Measurements from ENCODE around the gene TBX5.

GRCh38 chr12:114404083-114404925, 1.6 kb downstream of the TBX5 start:
- TF ChIP-seq POLR2A (IDR thresholded peaks at IDR 0.05) (no peak), EP300 (IDR thresholded peaks at IDR 0.05) (no peak), CTCF (IDR thresholded peaks at IDR 0.05) (no peak), POLR2AphosphoS5 (IDR thresholded peaks at IDR 0.05) (no peak)
